ENCODE measurements around the gene SPEF2.

The SPEF2 gene

GRCh38 chr5:35617435-35618303, at the start of gene SPEF2:
TSS of gene SPEF2 (plus strand) at chr5:35617863. CDS start at chr5:35617998, 135 bp downstream.
- DNase-seq, result peak; percentile 11 to 90 (median 68)

- no peak for DNase-seq
Observed at GRCh38 chr5:35575578-35575977, 42.1 kb upstream of the SPEF2 start.

GRCh38 chr5:35587419-35587818, 30.2 kb upstream of the SPEF2 start:
- DNase-seq, result no peak

GRCh38 chr5:35593338-35593737, 24.3 kb upstream of the SPEF2 start:
- DNase-seq, result no peak

- no peak for DNase-seq
Observed at GRCh38 chr5:35598707-35599370, 18.8 kb upstream of the SPEF2 start.

- DNase-seq, result no peak
Observed at GRCh38 chr5:35600591-35600990, 17.1 kb upstream of the SPEF2 start.

- no peak for DNase-seq
Observed at GRCh38 chr5:35608881-35609779, 8.5 kb upstream of the SPEF2 start.

GRCh38 chr5:35617060-35617434, 616 bp upstream of the SPEF2 start:
- DNase-seq, result no peak

- DNase-seq, result peak in 1 of 56 donors; percentile 29
Observed at GRCh38 chr5:35618304-35618636, 607 bp downstream of the SPEF2 start.

- no peak for DNase-seq
Observed at GRCh38 chr5:35618781-35619180, 1.1 kb downstream of the SPEF2 start.

GRCh38 chr5:35622974-35623373, 5.3 kb downstream of the SPEF2 start:
- DNase-seq, result no peak

GRCh38 chr5:35623991-35624390, 6.3 kb downstream of the SPEF2 start:
- no peak for DNase-seq

GRCh38 chr5:35626108-35626507, 8.4 kb downstream of the SPEF2 start:
- no peak for DNase-seq

GRCh38 chr5:35626553-35626952, 8.9 kb downstream of the SPEF2 start:
- DNase-seq, result no peak

- DNase-seq, result no peak
Observed at GRCh38 chr5:35634326-35634725, 16.7 kb downstream of the SPEF2 start.

- no peak for DNase-seq
Observed at GRCh38 chr5:35640623-35641022, 23.0 kb downstream of the SPEF2 start.

- no peak for DNase-seq
Observed at GRCh38 chr5:35644543-35644942, 26.9 kb downstream of the SPEF2 start.

- no peak for DNase-seq
Observed at GRCh38 chr5:35647128-35647527, 29.5 kb downstream of the SPEF2 start.

- no peak for DNase-seq
Observed at GRCh38 chr5:35647712-35648111, 30.0 kb downstream of the SPEF2 start.

- peak in 15 of 56 donors; percentile 1 to 48 (median 9) for DNase-seq
Observed at GRCh38 chr5:35651002-35651756, 33.5 kb downstream of the SPEF2 start.

- DNase-seq, result no peak
Observed at GRCh38 chr5:35656721-35657120, 39.1 kb downstream of the SPEF2 start.

Data from nucleus accumbens (tissue), 56 donors.